ENCODE data around the gene TP53I11.

TP53I11 gene

DNA sequence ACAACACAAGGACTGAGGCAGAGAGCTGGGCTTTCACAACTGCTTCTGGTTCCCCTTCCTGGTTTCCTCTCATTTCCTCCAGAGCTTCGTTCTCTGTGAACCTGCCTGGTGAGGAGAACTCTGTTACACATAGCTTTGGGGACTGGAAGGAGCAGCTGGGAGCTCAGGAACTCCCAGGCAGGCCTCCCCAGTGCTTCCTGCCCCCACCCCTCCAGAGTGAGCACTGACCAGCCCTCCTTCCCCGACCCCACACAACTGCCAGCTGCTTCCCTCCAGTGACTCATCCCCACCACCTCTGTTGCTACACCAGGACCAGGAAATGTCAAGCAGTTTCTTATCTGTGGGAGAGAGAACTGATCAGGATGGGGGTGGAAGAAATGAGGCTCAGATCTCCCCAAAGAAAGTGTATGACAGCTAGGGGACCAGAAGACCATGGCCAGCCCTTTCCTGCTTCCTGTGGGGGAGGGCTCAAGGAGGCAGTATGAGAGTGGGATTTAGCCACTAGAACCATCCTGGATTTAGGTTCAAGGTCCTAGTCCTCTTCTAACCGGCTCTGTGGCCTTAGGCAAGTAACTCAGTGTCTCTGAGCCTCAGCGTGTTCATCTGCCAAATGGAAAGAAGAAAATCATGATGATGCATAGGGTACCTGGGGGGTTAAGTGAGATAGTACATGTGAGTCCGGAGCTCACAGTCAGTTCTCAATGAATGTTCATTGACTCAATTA is 4.5 kb upstream of the TP53I11 start:
- DNase-seq = no peak

- DNase-seq = no peak
These were observed 3.6 kb upstream of the TP53I11 start for GRCh38 chr11:44954051-44954906.

- DNase-seq = no peak
These were observed 2.0 kb upstream of the TP53I11 start for GRCh38 chr11:44952500-44953260.

DNA sequence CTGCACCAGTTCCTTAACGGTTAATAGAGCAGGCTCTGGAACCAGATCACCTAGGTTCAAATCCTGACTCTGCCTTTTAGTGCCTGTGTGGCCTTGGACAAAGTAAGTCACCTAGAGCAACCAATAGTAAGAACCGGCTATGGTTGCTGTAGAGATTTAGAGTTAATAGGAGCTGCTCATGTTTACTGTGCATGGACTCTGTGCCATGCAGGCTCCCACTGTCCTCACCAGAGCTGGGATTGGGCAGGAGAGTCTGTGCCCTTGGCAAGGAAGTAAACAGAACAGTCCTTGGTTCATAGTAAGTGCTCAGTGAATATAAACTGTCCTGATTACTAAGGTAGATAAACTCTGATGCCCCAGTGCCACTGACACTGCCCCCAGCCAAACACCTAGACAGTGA is 1.4 kb upstream of the TP53I11 start:
- no peak for DNase-seq

GRCh38 chr11:44950031-44950624 is 555 bp downstream of the TP53I11 start:
- no peak for DNase-seq

- DNase-seq = no peak
These were observed 1.3 kb downstream of the TP53I11 start for GRCh38 chr11:44949160-44950030.

DNA sequence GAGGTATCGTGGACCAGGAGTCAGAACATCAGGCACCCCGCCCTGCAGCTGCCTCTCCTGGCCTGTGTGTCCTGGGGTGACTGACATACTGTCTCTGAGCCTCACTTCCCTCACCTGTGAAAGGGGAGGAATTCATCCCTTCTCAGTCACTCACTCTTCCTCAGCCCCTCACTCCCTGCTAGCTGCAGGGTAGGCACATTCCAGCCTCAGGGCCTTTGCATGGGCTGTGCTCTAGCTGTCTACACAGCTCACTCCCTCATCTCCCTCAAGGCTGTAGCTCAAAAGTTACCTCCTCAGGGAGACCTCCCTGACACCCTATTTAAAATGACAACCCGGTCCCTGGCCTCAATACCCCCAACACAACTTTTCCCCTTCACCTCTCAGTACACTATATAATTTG is 2.5 kb downstream of the TP53I11 start:
- no peak for DNase-seq

- DNase-seq = no peak
These were observed 3.6 kb downstream of the TP53I11 start for GRCh38 chr11:44947114-44947513.

DNA sequence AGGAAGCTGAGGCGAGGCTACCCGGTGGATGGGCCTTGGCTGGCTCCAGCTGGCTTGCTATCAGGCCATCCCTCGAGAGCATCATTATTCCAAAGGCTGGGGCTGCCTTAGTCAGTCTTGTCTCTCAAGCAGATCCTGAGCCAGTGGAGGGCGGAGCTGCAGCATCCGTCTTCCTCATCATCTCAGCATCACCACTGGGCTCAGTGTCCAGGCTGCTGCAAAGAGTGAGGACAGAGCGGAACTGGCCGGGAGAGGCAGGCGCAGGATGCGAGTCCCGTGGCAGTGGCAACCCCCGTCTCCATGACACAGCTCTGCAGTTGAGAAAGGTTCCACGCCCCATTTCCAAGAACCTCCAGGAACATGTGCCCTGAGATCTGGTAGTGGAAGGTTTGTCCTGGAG is 4.4 kb downstream of the TP53I11 start:
- DNase-seq = no peak

DNA sequence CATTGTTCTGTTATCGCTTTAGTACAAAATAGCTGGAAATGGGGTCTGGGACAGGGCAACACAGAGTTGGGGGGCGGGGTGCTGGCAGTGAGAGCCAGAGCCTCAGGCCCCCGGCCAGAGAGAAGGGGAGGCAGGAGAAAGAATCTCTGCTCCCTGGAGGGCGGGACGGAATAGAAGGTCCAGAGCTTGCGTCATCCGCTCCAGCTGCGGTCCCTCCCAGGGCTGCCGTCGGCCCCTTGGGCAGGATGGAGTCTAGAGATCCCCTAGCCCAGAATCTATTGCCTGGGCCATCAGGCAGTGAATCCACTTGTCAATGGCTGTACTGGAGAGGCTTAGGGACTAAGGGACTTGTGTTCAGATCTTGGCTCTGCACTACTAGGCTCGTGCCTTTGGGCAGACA is 5.0 kb downstream of the TP53I11 start:
- DNase-seq = no peak

DNA sequence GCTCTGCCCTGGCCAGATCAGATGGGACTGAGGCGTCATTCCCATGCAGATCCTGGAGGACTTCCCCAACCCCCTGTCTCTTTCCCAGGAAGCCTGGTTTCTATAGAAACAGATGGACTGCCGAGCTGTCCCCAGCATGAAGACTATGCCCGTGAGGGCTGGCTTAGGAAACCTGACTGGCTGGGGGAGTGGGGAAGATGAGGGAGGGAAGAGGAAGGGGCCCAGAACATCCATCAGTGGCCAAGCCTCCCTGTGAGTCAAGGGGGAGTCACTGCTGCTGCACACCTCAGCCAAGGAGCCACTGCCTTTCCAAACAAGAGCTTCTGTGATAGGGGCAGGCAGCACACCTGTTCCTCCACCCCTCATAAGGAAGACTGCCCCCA is 5.8 kb downstream of the TP53I11 start:
- DNase-seq = no peak

GRCh38 chr11:44944181-44944852 is 6.4 kb downstream of the TP53I11 start:
- DNase-seq = no peak

- no peak for DNase-seq
These were observed 7.0 kb downstream of the TP53I11 start for GRCh38 chr11:44943696-44944095.

DNA sequence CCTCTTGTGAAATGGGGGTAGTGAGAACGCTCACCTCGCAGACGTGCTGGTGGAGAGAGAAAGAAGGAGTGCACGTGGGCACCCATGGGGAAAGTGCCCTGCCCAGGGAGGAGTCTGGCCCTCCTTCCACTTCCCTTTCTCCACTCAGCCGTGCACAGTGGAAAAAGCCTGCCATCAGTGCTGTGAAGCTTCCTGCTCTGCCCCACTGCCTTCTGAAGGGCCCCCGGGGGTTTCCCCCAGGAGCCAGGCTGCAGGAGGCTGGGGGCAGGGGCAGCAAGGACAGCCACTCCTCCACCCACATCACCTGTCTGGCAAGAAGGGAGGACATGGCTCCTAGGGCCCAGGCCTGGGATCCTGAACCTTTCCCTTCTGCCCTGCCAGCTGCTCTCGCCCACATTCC is 7.6 kb downstream of the TP53I11 start:
- DNase-seq = peak; percentile 19

DNA sequence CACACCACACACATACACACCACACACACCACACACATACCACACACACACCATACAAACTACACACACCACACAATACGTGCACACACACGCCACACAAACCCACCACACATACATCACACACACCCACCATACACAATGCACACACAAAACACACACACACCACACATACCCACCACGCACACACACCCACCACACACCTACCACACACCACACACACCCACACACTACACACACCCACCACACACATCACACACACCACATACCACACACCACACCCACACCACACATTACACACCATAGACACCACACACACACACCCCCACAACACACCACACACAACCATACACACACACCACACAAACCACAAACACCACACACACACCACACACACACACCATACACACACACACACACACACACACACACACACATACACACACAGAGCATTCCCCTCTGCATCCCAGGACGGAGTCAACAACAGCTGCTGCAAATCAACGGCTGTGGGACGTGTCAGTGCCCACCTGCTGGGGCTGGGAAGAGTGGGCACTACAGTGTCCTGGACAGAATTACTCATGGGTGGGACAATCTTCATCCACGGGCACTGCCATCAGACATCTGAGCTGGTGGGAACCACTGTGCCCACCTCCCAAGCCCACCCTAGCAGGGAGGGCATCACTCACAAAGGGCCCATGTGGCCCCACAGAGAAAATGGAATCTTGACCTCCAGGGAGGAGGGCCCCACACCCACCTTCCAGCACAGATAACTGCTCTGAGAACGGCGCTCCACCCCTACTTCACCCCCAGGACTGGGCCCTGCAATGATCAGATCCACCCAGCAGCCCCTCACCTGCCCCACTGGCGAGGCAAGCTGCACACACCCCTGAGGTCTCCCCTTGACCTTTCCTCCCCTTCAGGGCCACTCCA is 8.4 kb downstream of the TP53I11 start:
- DNase-seq = no peak

DNA sequence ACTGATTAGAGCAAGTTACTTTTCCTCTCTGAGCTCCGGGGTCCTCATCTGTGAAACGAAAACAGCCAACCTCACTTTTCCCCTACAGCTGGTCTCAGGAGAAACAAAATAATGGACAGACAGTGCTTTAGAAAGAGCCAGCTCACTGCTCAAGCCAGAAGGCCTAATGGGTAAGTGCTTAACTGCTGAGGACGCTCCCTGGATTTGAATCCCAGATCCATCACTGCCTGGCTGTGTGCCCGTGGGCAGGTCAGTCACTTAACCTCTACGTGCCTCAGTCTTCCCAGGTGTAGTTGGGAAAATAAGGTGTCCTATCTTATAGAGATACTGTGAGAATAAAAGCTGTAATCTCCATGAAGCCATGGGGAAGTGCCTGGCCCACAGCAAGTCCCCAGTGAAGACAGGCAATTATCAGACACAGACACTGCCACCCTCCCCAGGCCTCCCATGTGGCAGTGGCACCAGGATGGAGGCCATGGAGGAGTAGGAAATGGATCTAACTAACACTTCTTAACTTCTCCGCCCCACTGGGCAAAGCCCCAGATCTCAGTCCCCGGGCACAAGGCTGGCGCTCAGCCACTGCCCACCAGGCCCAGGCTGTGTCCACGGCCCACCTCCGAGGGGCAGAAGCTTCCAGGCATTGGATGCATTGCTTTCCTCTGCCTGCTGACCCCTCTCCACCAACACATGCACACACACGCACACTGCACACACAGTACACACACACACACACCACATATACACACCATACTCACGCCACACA is 9.2 kb downstream of the TP53I11 start:
- no peak for DNase-seq

DNA sequence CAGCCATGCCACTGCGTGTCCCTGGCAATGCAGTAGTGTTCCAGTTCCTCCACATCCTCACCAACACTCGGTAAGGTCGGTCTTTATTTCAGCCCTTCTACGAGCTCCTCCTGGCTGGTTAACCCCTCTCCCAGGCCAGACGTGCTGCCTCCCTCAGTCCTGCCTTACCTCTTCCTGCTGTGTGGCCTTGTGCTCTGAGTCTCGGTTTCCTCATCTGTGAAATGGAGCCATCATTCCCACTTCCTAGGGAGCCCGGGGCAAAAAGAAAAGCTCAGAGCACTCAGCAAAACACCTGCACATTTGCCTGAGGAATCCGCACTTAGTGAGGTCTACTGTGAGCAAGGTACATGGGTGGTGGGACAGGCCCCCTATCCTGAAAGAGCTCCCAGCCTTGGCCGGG is 9.8 kb downstream of the TP53I11 start:
- DNase-seq = no peak

DNA sequence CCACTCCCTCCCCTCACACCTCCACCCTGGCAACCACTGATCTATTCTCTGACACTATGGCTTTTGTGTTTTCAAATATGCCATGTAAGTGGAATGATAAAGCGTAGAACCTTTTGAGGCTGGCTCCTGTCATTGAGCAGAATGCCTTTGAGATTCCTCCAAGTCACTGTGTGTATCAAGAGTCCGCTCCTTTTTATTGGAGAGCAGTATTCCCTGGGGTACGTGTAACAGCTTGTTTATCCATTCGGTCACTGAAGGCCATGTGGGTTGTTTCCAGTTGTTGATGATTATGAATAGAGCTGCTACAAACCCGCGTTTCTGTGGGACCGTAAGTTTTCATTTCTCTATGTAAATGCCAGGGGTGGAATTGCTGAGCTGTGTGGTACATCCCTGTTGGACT is 10.3 kb downstream of the TP53I11 start:
- no peak for DNase-seq

DNA sequence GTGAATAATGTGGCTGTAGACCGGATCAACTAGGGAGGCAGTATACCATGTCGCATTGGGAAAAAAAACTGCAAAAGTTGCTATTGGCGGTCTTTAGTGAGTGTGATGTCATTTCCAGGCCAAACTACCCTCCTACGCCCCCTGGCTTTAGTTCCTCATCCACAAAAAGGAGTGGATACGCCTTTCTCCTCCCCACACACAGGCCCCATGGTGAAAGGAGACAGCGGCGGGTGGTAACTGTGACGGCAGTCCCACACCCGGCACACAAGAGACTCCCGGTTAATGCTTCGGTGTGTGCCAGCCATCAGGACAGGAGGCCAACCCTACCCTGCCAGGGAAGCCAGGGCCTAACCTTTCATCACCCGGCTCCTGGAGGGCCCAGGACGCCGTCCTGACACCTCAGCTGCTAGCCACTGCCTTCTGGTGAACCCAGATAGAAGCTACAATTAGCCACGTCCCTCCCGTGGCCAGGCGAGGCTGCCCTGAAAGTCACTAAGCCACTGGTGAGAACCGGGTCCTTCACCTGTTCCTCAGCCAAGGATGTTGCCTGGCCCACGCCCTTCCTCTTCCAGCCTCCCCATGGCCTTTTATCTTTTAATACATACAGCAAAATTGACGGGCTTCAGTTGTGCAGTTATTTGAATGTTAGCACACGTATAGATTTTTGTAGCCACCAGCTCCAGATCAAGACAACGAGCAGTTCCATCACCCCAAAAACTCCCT is 10.8 kb downstream of the TP53I11 start:
- no peak for DNase-seq

Measured in activated CD4-positive, alpha-beta T cell treated with anti-CD3 and anti-CD28 coated beads for 1 hour (primary cell).